HUDEP-2 (cell line): ENCODE measurements around the gene CACNA1I.
"Not testable (repeated sequence)": the region's sequence is repeated elsewhere in the genome, so short reads cannot be mapped to it uniquely, and the experiment has no call there.

ENCODE experiments used
- DNase-seq, 76 experiments: peaks; one replicate each; lab custom pipeline; 2025; ENCODE audit not compliant: unreplicated experiment in 76 of 76; lab: John Stamatoyannopoulos, UW

CACNA1I gene

GRCh38 chr22:39729141-39729934 is 158.8 kb downstream of the CACNA1I start:
- no peak for DNase-seq

GRCh38 chr22:39731481-39731880 is 160.9 kb downstream of the CACNA1I start:
- DNase-seq, result no peak

DNA sequence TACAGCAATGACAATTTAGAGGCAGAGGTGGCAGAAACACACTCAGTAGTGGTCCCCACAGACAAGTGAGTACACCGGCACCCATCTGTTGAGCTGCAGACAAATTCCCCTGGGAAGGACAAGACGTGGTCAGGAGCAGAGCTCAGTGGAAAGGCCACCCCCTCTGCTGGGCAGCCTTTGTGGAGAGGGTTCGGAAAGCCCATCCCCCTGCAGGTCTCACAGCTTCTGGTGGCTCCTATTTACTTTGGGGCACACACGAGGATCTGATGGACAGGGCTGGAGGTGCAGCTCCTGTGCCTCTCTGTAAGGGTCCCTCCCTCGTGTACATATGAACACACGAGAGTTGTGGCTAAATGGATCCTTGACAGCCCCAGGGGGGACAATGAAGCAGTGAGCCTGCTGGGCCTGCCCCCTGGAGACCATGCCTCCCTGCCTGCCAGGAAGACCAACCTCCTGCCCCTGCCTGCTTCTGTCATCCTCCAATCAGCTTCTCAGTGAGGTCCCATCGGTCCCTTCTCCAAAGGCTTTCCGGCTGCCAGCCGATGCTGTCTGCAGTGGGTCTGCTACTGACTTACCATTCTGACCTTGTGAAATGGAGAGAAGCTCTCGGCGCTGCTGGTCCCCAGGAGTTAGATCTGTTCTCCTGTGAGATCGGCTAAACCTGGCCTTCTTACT is 161.5 kb downstream of the CACNA1I start:
- DNase-seq, result no peak

GRCh38 chr22:39732625-39733024 is 162.1 kb downstream of the CACNA1I start:
- DNase-seq, result no peak

GRCh38 chr22:39733191-39733590 is 162.6 kb downstream of the CACNA1I start:
- DNase-seq, result no peak

- DNase-seq, result not testable (repeated sequence)
These were observed 163.5 kb downstream of the CACNA1I start for GRCh38 chr22:39734046-39734445.

- no peak for DNase-seq
These were observed 164.3 kb downstream of the CACNA1I start for GRCh38 chr22:39734866-39735265.

- DNase-seq, result no peak
These were observed 165.2 kb downstream of the CACNA1I start for GRCh38 chr22:39735776-39736175.

GRCh38 chr22:39738746-39739145 is 168.2 kb downstream of the CACNA1I start:
- no peak for DNase-seq
